K562 (cell line): ENCODE results near the gene SPAM1. TPM values are rescaled to one million over a fixed set of nuclear protein-coding genes. Genes with fewer than 3 reads are reported as not detected.
A peak's percentile ranks its signal among the peaks of the same experiment; 100 is the strongest.

Experiments
- ARHGAP35 ChIP-seq: fragments of 450-650 bp; IDR thresholded peaks from 2 replicates; pipeline ENCODE4 v1.6.1; 2018; ENCODE audit not compliant: partially characterized antibody
- ARID4B ChIP-seq: sonication (generic); formaldehyde crosslinking; IDR thresholded peaks from 2 replicates; pipeline ENCODE4 v1.8.0; 2022; ENCODE audit warnings: mild to moderate bottlenecking, missing genetic modification reagents
- CHCHD3 ChIP-seq: fragments of 250-450 bp; sonication (Bioruptor Pico); IDR thresholded peaks from 2 replicates; pipeline ENCODE4 v2.1.2; 2022; ENCODE audit warnings: mild to moderate bottlenecking
- EGR1 ChIP-seq: fragments of 450-650 bp; conservative IDR thresholded peaks from 2 replicates; pipeline ENCODE4 v1.6.1; 2017; ENCODE audit warnings: mild to moderate bottlenecking
- EZH2 ChIP-seq: IDR thresholded peaks from 2 replicates; pipeline ENCODE4 v1.6.1; 2012; ENCODE audit warnings: low read depth, mild to moderate bottlenecking, inconsistent platforms, low read length, borderline replicate concordance
- GATAD2A ChIP-seq: fragments of 450-650 bp; IDR thresholded peaks from 2 replicates; pipeline ENCODE4 v1.6.1; 2017
- JUN ChIP-seq, 2 experiments: sonication (generic) in 1 of 2; formaldehyde crosslinking in 1 of 2; IDR thresholded peaks; 2 replicates each; pipeline versions ENCODE4 v1.6.1 to v1.8.0; 2012 to 2022; ENCODE audit warnings: borderline replicate concordance in 2 of 2, mild to moderate bottlenecking in 2 of 2, improper control_type of control experiment in 1 of 2, low read depth in 1 of 2, low read length in 1 of 2, missing genetic modification reagents in 1 of 2
- JUNB ChIP-seq: fragments of 450-650 bp; formaldehyde crosslinking; conservative IDR thresholded peaks from 2 replicates; pipeline ENCODE4 v1.4.0; 2020; ENCODE audit warnings: mild to moderate bottlenecking
- NELFE ChIP-seq: IDR thresholded peaks from 2 replicates; pipeline ENCODE4 v1.6.1; 2011; ENCODE audit warnings: mild to moderate bottlenecking; ENCODE audit not compliant: insufficient read depth, insufficient read length
- NR2C2 ChIP-seq, 2 experiments: fragments of 200-800 bp in 1 of 2; sonication (Bioruptor generic) in 1 of 2; sonication (generic) in 1 of 2; formaldehyde crosslinking in 1 of 2; IDR thresholded peaks; 2 replicates each; pipeline versions ENCODE4 v1.6.1 to v1.8.0; 2016 to 2022; ENCODE audit warnings: mild to moderate bottlenecking in 1 of 2, missing compliant biosample characterization in 1 of 2, missing genetic modification characterization in 1 of 2, missing genetic modification reagents in 1 of 2
- PCBP1 ChIP-seq: fragments of 200-400 bp; formaldehyde crosslinking; IDR thresholded peaks from 2 replicates; pipeline ENCODE4 v1.6.1; 2018; ENCODE audit warnings: mild to moderate bottlenecking, low read depth, low read length; ENCODE audit not compliant: poor library complexity, severe bottlenecking
- PHB2 ChIP-seq: fragments of 450-650 bp; IDR thresholded peaks from 2 replicates; pipeline ENCODE4 v1.6.1; 2017; ENCODE audit warnings: low read depth
- PML ChIP-seq: IDR thresholded peaks from 2 replicates; pipeline ENCODE4 v1.6.1; 2012; ENCODE audit warnings: low read length, inconsistent platforms
- POLR2AphosphoS2 ChIP-seq: IDR thresholded peaks from 2 replicates; pipeline ENCODE4 v1.6.1; 2012; ENCODE audit warnings: low read length, improper control_type of control experiment
- ZBTB9 ChIP-seq: fragments of 450-650 bp; formaldehyde crosslinking; IDR thresholded peaks from 2 replicates; pipeline ENCODE4 v1.4.0; 2020; ENCODE audit warnings: mild to moderate bottlenecking, moderate library complexity
- ZKSCAN8 ChIP-seq: fragments of 200-800 bp; sonication (Bioruptor generic); IDR thresholded peaks from 2 replicates; pipeline ENCODE4 v1.6.1; 2016; ENCODE audit warnings: missing genetic modification characterization, missing compliant biosample characterization
- ZNF175 ChIP-seq: fragments of 200-800 bp; sonication (Bioruptor generic); IDR thresholded peaks from 2 replicates; pipeline ENCODE4 v1.6.1; 2016; ENCODE audit warnings: low read depth, mild to moderate bottlenecking, missing genetic modification characterization, missing compliant biosample characterization
- ZNF449 ChIP-seq: fragments of 250-450 bp; sonication (Bioruptor Pico); IDR thresholded peaks from 2 replicates; pipeline ENCODE4 v1.8.0; 2022; ENCODE audit warnings: moderate library complexity, mild to moderate bottlenecking, inconsistent platforms
- polyA plus RNA-seq, 8 experiments: library from polyadenylated mRNA; depleted of rRNA in 4 of 8; stranded (reverse) in 5 of 8; unstranded in 3 of 8; fragments of >200 nt; fragmentation: Nextera tagmentation in 2 of 8; fragmentation: Illumina TruSeq in 1 of 8; extraction: Ambion mirVana in 2 of 8; extraction: Trizol in 1 of 8; gene quantifications; 2 replicates each; pipeline versions ENCODE4 v1.2.1 to v1.2.3, GENCODE V29; 2011 to 2014; ENCODE audit warnings: inconsistent platforms in 1 of 8, missing spikeins in 1 of 8
- total RNA-seq, 7 experiments: library from RNA; depleted of rRNA in 6 of 7; stranded (reverse); fragments of >200 nt in 6 of 7; fragmentation: Illumina TruSeq in 2 of 7; extraction: Trizol in 2 of 7; gene quantifications; 2 replicates each; pipeline versions ENCODE4 v1.2.1 to v1.2.3, GENCODE V29; 2011 to 2021; ENCODE audit warnings: low replicate concordance in 1 of 7
- TF ChIP-seq, protein P1 (sequence below): fragments of 450-650 bp; IDR thresholded peaks from 2 replicates; pipeline ENCODE4 v1.7.0; 2016; ENCODE audit warnings: borderline replicate concordance

SPAM1 gene
- total and polyA plus RNA-seq, 9 of the 15 experiments (the other 6 are each of a cell fraction or from before 2014, with no cell fraction given) = not detected

DNA sequence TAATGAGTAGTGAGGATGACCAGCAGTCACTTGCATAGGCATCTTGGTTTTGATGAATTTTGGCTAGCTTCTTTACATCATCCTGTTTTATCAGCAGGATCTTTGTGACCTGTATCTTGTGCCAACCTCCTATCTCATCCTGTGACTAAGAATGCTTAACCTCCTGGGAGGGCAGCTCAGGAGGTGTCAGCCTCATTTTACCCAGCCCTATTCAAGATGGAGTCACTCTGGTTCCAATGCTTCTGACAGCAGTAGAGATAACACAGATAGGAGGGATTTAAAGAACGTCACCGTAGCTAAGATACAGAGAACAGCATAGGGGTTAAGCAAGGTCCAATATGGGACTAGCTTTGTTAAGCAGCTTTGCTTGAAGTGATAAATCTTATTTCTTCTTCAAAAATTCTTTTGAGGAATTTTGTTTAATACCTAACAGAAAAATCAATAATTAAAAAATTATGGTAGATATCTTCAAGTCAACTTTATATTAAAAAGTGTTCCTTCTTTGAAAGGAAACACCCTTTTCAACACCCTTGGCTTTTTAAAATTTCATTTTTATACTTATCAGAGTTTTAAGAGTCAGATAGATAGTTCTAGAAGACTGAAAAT lies 68.0 kb downstream of the SPAM1 start (continued):
- TF ChIP-seq ZNF175 (CRISPR knock-in tag) (peak; percentile 100), NR2C2 (CRISPR knock-in tag; IDR thresholded peaks at IDR 0.05) (no peak), NR2C2 (tag; IDR thresholded peaks at IDR 0.05) (peak; percentile 73; the same call in 1 of the 2 replicates), NELFE (no peak), GATAD2A (no peak), POLR2AphosphoS2 (no peak), CHCHD3 (CRISPR knock-in tag) (no peak), ZNF449 (CRISPR knock-in tag) (peak; percentile 98), JUNB (CRISPR knock-in tag) (peak; percentile 48; the same call in 1 of the 2 replicates), ARHGAP35 (no peak), PCBP1 (no peak), JUN (IDR thresholded peaks at IDR 0.05; ENCODE audit: borderline replicate concordance, low read depth, low read length) (no peak), JUN (CRISPR knock-in tag; IDR thresholded peaks at IDR 0.05; ENCODE audit: borderline replicate concordance) (no peak), EGR1 (no peak), ARID4B (CRISPR knock-in tag) (no peak), EZH2 (no peak), ZBTB9 (peak; percentile 99), ZKSCAN8 (CRISPR knock-in tag) (peak; percentile 94), PHB2 (no peak), PML (no peak)
- TF ChIP-seq, protein P1, sequence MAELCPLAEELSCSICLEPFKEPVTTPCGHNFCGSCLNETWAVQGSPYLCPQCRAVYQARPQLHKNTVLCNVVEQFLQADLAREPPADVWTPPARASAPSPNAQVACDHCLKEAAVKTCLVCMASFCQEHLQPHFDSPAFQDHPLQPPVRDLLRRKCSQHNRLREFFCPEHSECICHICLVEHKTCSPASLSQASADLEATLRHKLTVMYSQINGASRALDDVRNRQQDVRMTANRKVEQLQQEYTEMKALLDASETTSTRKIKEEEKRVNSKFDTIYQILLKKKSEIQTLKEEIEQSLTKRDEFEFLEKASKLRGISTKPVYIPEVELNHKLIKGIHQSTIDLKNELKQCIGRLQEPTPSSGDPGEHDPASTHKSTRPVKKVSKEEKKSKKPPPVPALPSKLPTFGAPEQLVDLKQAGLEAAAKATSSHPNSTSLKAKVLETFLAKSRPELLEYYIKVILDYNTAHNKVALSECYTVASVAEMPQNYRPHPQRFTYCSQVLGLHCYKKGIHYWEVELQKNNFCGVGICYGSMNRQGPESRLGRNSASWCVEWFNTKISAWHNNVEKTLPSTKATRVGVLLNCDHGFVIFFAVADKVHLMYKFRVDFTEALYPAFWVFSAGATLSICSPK = no peak
